H1 (cell line): Measurements from ENCODE around the gene RAB2B. TPM values are rescaled to one million over a fixed set of nuclear protein-coding genes. Genes with fewer than 3 reads are reported as not detected.

ENCODE experiments used
- ASH2L ChIP-seq: fragments of 200-600, 300-600 bp; sonication (generic); IDR thresholded peaks from one replicate; pipeline ENCODE4 v1.7.1; 2017; ENCODE audit warnings: low read length
- BACH1 ChIP-seq: IDR thresholded peaks from 2 replicates; pipeline ENCODE4 v1.6.1; 2012; ENCODE audit warnings: low read length, improper control_type of control experiment
- BCL11A ChIP-seq, 2 experiments: IDR thresholded peaks; one replicate each; pipeline ENCODE4 v1.6.1; 2011; ENCODE audit warnings: low read depth in 2 of 2, low read length in 2 of 2, mild to moderate bottlenecking in 2 of 2
- CBX8 ChIP-seq: fragments of 300-800, 300-1000 bp; sonication (generic); IDR thresholded peaks from 2 replicates; pipeline ENCODE4 v1.7.1; 2016; ENCODE audit warnings: low read depth, low read length, borderline replicate concordance
- CHD1 ChIP-seq: IDR thresholded peaks from 2 replicates; pipeline ENCODE4 v1.6.1; 2012; ENCODE audit warnings: low read depth, low read length, improper control_type of control experiment
- CTBP2 ChIP-seq: IDR thresholded peaks from 2 replicates; pipeline ENCODE4 v1.7.0; 2011; ENCODE audit warnings: borderline replicate concordance, mild to moderate bottlenecking, moderate library complexity, mixed read lengths, low read length; ENCODE audit not compliant: insufficient read depth, insufficient read length
- KDM1A ChIP-seq: fragments of 200-600, 300-600 bp; sonication (generic); IDR thresholded peaks from 2 replicates; pipeline ENCODE4 v1.7.1; 2016; ENCODE audit warnings: mild to moderate bottlenecking, low read length, borderline replicate concordance
- RNF2 ChIP-seq: fragments of 200-900, 300-1000 bp; sonication (generic); IDR thresholded peaks from 2 replicates; pipeline ENCODE4 v1.7.1; 2016; ENCODE audit warnings: borderline replicate concordance, low read depth, mild to moderate bottlenecking, antibody characterized with exemption, low read length; ENCODE audit not compliant: poor library complexity, severe bottlenecking; ENCODE audit errors: missing control alignments
- SAP30 ChIP-seq: fragments of 300-600 bp; sonication (generic); IDR thresholded peaks from 2 replicates; pipeline ENCODE4 v1.7.1; 2012; ENCODE audit warnings: low read length, moderate library complexity, mild to moderate bottlenecking, inconsistent platforms; ENCODE audit not compliant: insufficient read depth, insufficient replicate concordance
- SIX5 ChIP-seq: IDR thresholded peaks from 2 replicates; pipeline ENCODE4 v1.6.1; 2011; ENCODE audit warnings: mild to moderate bottlenecking, low read depth, low read length
- polyA plus RNA-seq, 7 experiments: library from polyadenylated mRNA; depleted of rRNA in 3 of 7; stranded (reverse) in 5 of 7; unstranded in 2 of 7; fragments of >200 nt in 5 of 7; fragments of 200-250 nt in 2 of 7; gene quantifications; 1 replicate in 5 of 7; 2 replicates in 1 of 7; 4 replicates in 1 of 7; pipeline versions ENCODE4 v1.2.1 to v1.2.3, GENCODE V29; 2011 to 2013; ENCODE audit warnings: missing spikeins in 2 of 7, mixed read lengths in 2 of 7
- total RNA-seq: library from RNA; stranded (reverse); fragmentation: NEBNext Ultra II Directional; extraction: Animal tissue kit (Norgen Biotek cat#: 25700); gene quantifications from 2 replicates; pipeline ENCODE4 v1.2.1, GENCODE V29; 2021
- TF ChIP-seq, protein P1 (sequence below): fragments of 300-600 bp; sonication (generic); IDR thresholded peaks from 2 replicates; pipeline ENCODE4 v1.7.1; 2012; ENCODE audit warnings: low read length, moderate library complexity, mild to moderate bottlenecking, inconsistent platforms; ENCODE audit not compliant: insufficient replicate concordance

The RAB2B gene
- total and polyA plus RNA-seq, 2 of the 8 experiments (the other 6 are each of a cell fraction or from before 2014, with no cell fraction given) = 23.4 to 26.1 TPM

DNA sequence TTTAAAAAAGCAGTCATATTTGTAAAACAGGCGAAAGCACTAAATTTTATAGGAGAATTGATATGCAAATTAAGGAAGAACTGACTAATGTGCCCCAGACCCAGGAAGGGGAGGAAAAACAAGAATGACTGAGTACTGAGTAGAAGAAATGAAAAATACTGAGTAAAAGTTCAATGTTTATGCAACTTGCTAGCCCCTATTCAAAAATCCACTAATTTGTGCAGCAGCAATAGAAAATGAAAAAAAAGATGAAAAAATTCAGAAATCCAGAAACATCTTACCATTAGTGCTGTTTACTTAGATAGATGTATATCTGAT, 26.9 kb downstream of the RAB2B start (continued):
- TF ChIP-seq, protein P1, sequence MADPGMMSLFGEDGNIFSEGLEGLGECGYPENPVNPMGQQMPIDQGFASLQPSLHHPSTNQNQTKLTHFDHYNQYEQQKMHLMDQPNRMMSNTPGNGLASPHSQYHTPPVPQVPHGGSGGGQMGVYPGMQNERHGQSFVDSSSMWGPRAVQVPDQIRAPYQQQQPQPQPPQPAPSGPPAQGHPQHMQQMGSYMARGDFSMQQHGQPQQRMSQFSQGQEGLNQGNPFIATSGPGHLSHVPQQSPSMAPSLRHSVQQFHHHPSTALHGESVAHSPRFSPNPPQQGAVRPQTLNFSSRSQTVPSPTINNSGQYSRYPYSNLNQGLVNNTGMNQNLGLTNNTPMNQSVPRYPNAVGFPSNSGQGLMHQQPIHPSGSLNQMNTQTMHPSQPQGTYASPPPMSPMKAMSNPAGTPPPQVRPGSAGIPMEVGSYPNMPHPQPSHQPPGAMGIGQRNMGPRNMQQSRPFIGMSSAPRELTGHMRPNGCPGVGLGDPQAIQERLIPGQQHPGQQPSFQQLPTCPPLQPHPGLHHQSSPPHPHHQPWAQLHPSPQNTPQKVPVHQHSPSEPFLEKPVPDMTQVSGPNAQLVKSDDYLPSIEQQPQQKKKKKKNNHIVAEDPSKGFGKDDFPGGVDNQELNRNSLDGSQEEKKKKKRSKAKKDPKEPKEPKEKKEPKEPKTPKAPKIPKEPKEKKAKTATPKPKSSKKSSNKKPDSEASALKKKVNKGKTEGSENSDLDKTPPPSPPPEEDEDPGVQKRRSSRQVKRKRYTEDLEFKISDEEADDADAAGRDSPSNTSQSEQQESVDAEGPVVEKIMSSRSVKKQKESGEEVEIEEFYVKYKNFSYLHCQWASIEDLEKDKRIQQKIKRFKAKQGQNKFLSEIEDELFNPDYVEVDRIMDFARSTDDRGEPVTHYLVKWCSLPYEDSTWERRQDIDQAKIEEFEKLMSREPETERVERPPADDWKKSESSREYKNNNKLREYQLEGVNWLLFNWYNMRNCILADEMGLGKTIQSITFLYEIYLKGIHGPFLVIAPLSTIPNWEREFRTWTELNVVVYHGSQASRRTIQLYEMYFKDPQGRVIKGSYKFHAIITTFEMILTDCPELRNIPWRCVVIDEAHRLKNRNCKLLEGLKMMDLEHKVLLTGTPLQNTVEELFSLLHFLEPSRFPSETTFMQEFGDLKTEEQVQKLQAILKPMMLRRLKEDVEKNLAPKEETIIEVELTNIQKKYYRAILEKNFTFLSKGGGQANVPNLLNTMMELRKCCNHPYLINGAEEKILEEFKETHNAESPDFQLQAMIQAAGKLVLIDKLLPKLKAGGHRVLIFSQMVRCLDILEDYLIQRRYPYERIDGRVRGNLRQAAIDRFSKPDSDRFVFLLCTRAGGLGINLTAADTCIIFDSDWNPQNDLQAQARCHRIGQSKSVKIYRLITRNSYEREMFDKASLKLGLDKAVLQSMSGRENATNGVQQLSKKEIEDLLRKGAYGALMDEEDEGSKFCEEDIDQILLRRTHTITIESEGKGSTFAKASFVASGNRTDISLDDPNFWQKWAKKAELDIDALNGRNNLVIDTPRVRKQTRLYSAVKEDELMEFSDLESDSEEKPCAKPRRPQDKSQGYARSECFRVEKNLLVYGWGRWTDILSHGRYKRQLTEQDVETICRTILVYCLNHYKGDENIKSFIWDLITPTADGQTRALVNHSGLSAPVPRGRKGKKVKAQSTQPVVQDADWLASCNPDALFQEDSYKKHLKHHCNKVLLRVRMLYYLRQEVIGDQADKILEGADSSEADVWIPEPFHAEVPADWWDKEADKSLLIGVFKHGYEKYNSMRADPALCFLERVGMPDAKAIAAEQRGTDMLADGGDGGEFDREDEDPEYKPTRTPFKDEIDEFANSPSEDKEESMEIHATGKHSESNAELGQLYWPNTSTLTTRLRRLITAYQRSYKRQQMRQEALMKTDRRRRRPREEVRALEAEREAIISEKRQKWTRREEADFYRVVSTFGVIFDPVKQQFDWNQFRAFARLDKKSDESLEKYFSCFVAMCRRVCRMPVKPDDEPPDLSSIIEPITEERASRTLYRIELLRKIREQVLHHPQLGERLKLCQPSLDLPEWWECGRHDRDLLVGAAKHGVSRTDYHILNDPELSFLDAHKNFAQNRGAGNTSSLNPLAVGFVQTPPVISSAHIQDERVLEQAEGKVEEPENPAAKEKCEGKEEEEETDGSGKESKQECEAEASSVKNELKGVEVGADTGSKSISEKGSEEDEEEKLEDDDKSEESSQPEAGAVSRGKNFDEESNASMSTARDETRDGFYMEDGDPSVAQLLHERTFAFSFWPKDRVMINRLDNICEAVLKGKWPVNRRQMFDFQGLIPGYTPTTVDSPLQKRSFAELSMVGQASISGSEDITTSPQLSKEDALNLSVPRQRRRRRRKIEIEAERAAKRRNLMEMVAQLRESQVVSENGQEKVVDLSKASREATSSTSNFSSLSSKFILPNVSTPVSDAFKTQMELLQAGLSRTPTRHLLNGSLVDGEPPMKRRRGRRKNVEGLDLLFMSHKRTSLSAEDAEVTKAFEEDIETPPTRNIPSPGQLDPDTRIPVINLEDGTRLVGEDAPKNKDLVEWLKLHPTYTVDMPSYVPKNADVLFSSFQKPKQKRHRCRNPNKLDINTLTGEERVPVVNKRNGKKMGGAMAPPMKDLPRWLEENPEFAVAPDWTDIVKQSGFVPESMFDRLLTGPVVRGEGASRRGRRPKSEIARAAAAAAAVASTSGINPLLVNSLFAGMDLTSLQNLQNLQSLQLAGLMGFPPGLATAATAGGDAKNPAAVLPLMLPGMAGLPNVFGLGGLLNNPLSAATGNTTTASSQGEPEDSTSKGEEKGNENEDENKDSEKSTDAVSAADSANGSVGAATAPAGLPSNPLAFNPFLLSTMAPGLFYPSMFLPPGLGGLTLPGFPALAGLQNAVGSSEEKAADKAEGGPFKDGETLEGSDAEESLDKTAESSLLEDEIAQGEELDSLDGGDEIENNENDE = no peak
- TF ChIP-seq CTBP2 = no peak
- no peak for TF ChIP-seq CBX8
- TF ChIP-seq SIX5 = no peak
- no peak for TF ChIP-seq ASH2L
- no peak for TF ChIP-seq RNF2
- TF ChIP-seq CHD1 = no peak
- no peak for TF ChIP-seq BCL11A (IDR thresholded peaks at IDR 0.05; ENCODE audit: low read depth in 2 of 2, low read length in 2 of 2)
- TF ChIP-seq KDM1A = no peak
- TF ChIP-seq SAP30 = no peak
- TF ChIP-seq BACH1 = no peak
- TF ChIP-seq, all 59 proteins: peak for 0
